ENCODE data around the gene USP32.

GRCh38 chr17:60387666-60388065 lies 4.3 kb downstream of the USP32 start:
- TF ChIP-seq CTCF (optimal IDR thresholded peaks at IDR 0.05 in 1 of 3, IDR thresholded peaks at IDR 0.05 in 1 of 3, conservative IDR thresholded peaks at IDR 0.05 in 1 of 3; ENCODE audit: extremely low read depth in 1 of 3, insufficient read depth in 2 of 3, low read length in 3 of 3) (no peak), EZH2 (IDR thresholded peaks at IDR 0.05; ENCODE audit: low read length) (no peak)
